Uterus (tissue), 4 donors: ENCODE measurements around the gene ACADVL. TPM values are rescaled to one million over a fixed set of nuclear protein-coding genes. Genes with fewer than 3 reads are reported as not detected.

Source experiments
- DNase-seq, 2 donors: peaks; one replicate each; pipeline ENCODE4 v3.0.0-alpha.2; 2019 to 2020
- H3K27ac ChIP-seq, 2 donors: fragments of 200-600 bp; sonication (generic); 1 replicate in 1 of 2; 2 replicates in 1 of 2; pipeline ENCODE4 v1.5.1; 2016 to 2018
- H3K27me3 ChIP-seq, 2 donors: fragments of 200-600 bp; sonication (generic); one replicate each; pipeline ENCODE4 v1.5.1; 2018 to 2019; ENCODE audit warnings: control low read depth in 1 of 2
- H3K36me3 ChIP-seq, 2 donors: fragments of 200-600 bp; sonication (generic); one replicate each; pipeline ENCODE4 v1.5.1; 2019; ENCODE audit warnings: control low read depth in 1 of 2
- H3K4me1 ChIP-seq, 2 donors: fragments of 200-600 bp; sonication (generic); one replicate each; pipeline ENCODE4 v1.5.1; 2018 to 2019; ENCODE audit warnings: control low read depth in 1 of 2
- H3K4me3 ChIP-seq, 2 donors: fragments of 200-600 bp; sonication (generic); 1 replicate in 1 of 2; 2 replicates in 1 of 2; pipeline ENCODE4 v1.5.1; 2018 to 2019; ENCODE audit warnings: mild to moderate bottlenecking in 1 of 2
- H3K9me3 ChIP-seq, 2 donors: fragments of 200-600 bp; sonication (generic); one replicate each; pipeline ENCODE4 v1.5.1; 2019; ENCODE audit warnings: control low read depth in 1 of 2
- CTCF ChIP-seq, 4 experiments: fragments of 200-600 bp in 2 of 4; fragments of 450-650 bp in 2 of 4; sonication (generic) in 2 of 4; IDR thresholded peaks; one replicate each; pipeline ENCODE4 v1.5.1; 2016 to 2019; ENCODE audit warnings: antibody characterized with exemption in 4 of 4, mild to moderate bottlenecking in 2 of 4, moderate library complexity in 1 of 4
- POLR2A ChIP-seq, 2 donors: fragments of 450-650 bp; IDR thresholded peaks; one replicate each; pipeline ENCODE4 v1.6.1; 2016; ENCODE audit warnings: antibody characterized with exemption in 2 of 2, mild to moderate bottlenecking in 1 of 2, moderate library complexity in 1 of 2
- intact Hi-C: fragments of 100-400 bp; cut with DNase I; formaldehyde crosslinking; loops from one replicate; pipeline ENCODE4 v1.15.1; 2023; ENCODE audit warnings: low total_unique reads
- total RNA-seq, 4 donors: library from RNA; depleted of rRNA in 3 of 4; stranded (reverse); fragments of >200 nt in 3 of 4; gene quantifications; one replicate each; pipeline versions ENCODE4 v1.1.0 to v1.2.4, GENCODE V29; 2014 to 2023
- donor health status: DM: yes; HTN: yes; CAD: no.

ACADVL gene
- total RNA-seq, 4 donors from 2014 or later: 167 to 800 (median 399) TPM

DNA sequence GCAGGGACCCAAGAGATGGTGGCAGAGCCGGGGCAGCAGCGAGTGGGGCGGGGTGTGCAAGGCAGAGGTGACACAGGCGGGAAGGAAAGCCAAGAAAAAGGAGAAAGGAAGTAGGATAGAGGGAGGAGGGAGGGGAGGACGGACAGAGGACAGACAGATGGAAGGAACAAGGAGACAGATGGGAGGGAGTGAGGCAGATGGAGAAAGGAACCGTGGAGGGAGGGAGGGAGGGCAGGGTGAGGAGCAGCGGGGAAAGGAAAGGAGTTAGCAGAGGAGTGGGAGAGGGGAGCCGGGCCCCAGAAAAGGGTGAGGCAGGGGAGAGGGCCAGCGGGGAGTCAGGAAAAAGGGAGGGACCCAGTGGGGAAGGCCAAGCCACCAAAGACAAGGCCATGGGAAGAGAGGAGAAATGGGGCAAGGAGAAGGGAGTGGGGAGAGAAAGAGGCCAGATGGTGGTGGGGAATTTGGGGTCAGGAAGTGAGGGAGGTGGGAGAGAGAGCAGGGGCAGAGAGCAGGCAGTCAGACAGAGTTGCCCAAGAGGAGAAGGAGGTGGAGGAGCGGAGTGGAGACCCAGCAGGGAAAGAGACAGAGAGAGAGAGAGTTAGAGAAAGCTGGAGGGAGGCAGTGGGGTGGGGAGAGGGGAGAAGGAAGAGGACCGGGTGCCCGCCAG lies 27.3 kb upstream of the ACADVL start:
- no peaks in the 10 kb centered on the region for H3K4me1 ChIP-seq
- intact Hi-C loops: no loop called here
- H3K27me3 ChIP-seq: no peaks in the 10 kb centered on the region
- H3K9me3 ChIP-seq: no peaks in the 10 kb centered on the region
- H3K36me3 ChIP-seq: no peaks in the 10 kb centered on the region
- TF ChIP-seq CTCF (IDR thresholded peaks at IDR 0.05) (no peak), POLR2A (IDR thresholded peaks at IDR 0.05) (no peak)
- no peak for DNase-seq
- H3K4me3 ChIP-seq: no peak overlapping the region
- H3K27ac ChIP-seq: no peak overlapping the region

- Histone ChIP-seq H3K9me3 (no peaks in the 10 kb centered on the region), H3K4me3 (no peak overlapping the region), H3K27ac (no peak overlapping the region), H3K36me3 (no peaks in the 10 kb centered on the region), H3K27me3 (no peaks in the 10 kb centered on the region), H3K4me1 (no peaks in the 10 kb centered on the region)
- DNase-seq: no peak
- intact Hi-C loops: no loop called here
- TF ChIP-seq CTCF (IDR thresholded peaks at IDR 0.05) (no peak), POLR2A (IDR thresholded peaks at IDR 0.05) (no peak)
Observed at GRCh38 chr17:7195971-7196370, 23.8 kb upstream of the ACADVL start.

DNA sequence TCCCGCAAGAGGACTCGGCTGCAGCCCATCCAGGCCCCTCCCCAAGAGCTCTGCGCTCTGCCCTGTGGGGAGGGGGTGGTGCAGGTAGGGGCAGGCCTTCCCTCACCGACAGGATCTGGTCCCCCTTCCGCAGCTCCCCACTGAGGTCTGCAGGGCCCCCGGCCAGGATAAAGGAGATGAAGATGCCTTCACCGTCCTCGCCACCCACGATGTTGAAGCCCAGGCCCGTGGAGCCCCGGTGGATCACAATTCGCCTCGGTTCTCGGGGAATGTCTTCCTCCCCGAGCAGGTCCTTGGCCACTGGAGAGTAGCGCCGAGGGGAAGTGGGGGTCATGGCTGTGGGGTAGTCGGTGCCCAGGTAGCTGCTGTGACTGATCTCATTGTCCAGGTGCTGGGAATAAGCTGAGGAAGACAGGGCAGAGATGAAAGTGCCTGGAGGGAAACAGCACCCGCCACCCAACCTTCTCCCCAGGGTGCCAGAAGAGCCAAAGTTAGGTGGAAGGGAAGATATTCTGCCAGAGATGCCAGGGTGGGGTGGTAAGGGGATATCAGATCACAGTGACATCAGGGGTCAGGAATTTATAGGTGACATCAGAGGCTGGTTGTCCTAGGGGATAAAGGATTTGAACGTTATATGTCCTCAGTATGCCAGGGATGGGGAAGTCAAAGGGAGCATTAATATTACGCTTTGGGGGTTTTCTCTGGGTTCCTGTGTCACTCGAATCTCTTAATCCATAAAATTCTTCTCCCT lies 22.9 kb upstream of the ACADVL start:
- Histone ChIP-seq H3K36me3 (no peaks in the 10 kb centered on the region), H3K27ac (no peak overlapping the region), H3K4me3 (no peak overlapping the region), H3K27me3 (no peaks in the 10 kb centered on the region), H3K4me1 (no peaks in the 10 kb centered on the region), H3K9me3 (no peaks in the 10 kb centered on the region)
- TF ChIP-seq POLR2A (IDR thresholded peaks at IDR 0.05): no peak
- TF ChIP-seq CTCF (IDR thresholded peaks at IDR 0.05): no peak
- DNase-seq: no peak
- intact Hi-C loops: no loop called here

- Histone ChIP-seq H3K4me1 (peaks cover 0 to 12% of the 10 kb centered on the region in 2 donors), H3K27me3 (no peaks in the 10 kb centered on the region), H3K27ac (no peak overlapping the region), H3K4me3 (no peak overlapping the region), H3K36me3 (no peaks in the 10 kb centered on the region), H3K9me3 (no peaks in the 10 kb centered on the region)
- intact Hi-C loops: no loop called here
- no peak for TF ChIP-seq CTCF (IDR thresholded peaks at IDR 0.05)
- TF ChIP-seq POLR2A (IDR thresholded peaks at IDR 0.05): no peak
- DNase-seq: peak; percentile 20 to 25
Observed at GRCh38 chr17:7203391-7203790, 16.3 kb upstream of the ACADVL start.

DNA sequence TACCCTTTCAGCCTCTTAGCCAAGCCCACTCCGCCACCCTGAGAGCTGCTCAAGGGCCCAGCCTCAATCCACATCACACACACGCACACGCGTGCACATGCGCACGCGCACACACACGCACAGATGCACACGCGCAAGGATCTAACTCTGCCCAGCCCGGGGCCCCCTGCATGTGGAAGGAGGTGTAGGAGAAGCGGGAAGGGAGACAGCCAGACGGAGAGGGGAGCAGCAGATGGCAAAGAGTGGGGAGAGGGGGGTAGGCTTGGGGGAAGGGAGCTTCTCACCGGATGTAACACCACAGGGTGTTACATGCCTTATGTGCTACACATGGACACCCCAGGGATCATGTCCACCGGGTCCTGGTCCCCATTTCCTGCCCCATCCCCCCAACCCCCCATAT lies 15.4 kb upstream of the ACADVL start:
- DNase-seq: peak in 1 of 2 donors; percentile 35
- Histone ChIP-seq H3K4me3 (peak overlapping the region; percentile 42 to 54), H3K27me3 (no peaks in the 10 kb centered on the region), H3K27ac (peak overlapping the region; percentile 80 to 84), H3K9me3 (no peaks in the 10 kb centered on the region), H3K36me3 (no peaks in the 10 kb centered on the region), H3K4me1 (peaks cover 0 to 12% of the 10 kb centered on the region in 2 donors)
- intact Hi-C loops: no loop called here
- TF ChIP-seq CTCF (IDR thresholded peaks at IDR 0.05) (no peak), POLR2A (IDR thresholded peaks at IDR 0.05) (no peak)
